ENCODE results near the gene QRFPR.
"Not testable (repeated sequence)": the region's sequence is repeated elsewhere in the genome, so short reads cannot be mapped to it uniquely, and the experiment has no call there.

Gene QRFPR

DNA sequence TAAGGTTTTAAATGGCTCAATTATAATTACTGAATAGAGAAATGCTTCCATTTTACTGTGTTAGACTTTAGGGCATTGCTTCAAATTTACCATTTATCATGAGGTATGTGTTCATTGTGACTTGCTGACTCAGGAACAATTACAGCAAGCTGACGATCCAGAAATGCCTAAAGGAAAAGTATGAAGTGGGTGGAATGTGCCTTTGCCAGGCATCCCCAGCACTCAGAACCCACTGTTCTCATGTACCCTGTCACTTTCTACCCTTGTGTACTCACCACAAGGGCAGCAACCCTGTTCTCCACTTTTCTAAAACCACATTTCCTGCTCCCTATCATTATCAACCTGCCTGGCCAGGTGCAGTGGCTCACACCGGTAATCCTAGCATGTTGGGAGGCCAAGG, 41.5 kb downstream of the QRFPR start:
- no peak for DNase-seq

DNA sequence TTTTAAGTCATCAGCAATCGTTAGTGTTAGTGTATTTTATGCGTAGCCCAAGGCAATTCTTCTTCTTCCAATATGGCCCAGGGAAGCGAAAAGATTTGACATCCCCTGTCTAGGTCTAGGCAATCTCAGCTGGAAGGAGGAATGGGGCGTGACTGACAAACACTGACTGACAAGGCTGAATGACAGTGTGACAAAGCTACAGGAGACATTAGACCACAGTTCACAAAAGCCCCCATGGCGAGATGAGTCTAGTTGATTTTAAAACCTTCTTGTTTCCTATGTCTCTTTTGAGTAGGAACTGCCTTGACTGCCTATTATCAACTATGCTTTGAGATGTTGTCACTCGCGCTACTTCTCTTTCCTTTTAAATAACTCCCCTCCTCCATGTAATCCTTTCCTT, 42.3 kb downstream of the QRFPR start:
- no peak for DNase-seq

- DNase-seq = no peak
These were observed 44.1 kb downstream of the QRFPR start for GRCh38 chr4:121336706-121337105.

GRCh38 chr4:121330180-121330665, 50.6 kb downstream of the QRFPR start:
- no peak for DNase-seq

DNA sequence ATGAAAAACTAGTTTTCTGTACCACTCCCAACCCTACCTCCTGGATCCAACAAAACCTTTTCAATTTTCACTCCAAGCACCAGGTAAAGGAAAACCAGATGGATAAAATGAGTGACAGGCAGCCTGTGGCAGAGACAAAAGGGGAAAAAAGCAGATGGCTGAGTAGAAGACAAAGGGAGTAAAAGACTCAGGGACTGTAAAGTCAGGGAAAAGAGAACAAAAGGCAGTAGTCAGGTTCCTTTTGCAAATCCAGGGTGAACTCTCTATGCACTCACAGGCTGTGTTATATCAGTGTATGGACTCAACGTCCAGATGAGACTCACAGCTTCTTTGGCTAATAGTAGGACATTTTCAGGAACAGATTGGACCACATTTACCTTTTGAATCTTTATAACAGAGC, 54.2 kb downstream of the QRFPR start:
- no peak for DNase-seq

GRCh38 chr4:121324331-121324730, 56.5 kb downstream of the QRFPR start:
- DNase-seq = no peak

DNA sequence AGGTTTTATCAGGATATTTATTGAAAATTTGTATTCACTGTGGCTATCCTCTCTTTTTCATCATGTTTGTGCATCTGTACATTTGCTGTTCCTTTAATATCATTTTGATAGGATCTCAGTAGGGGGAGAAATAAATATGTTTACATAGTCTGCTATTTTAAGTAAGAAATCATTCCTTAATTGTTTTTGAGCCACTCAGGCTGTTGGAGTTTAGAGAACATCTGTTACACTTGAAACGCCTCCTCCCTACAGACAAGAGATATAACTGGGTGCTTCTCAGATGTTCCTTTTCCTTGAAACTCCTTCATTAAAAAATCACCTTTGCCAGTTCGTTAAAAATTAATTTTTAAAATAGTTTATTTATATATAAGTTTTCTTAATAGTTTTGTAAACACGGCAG, 59.4 kb downstream of the QRFPR start:
- DNase-seq = no peak

- no peak for DNase-seq
These were observed 64.7 kb downstream of the QRFPR start for GRCh38 chr4:121316091-121316490.

DNA sequence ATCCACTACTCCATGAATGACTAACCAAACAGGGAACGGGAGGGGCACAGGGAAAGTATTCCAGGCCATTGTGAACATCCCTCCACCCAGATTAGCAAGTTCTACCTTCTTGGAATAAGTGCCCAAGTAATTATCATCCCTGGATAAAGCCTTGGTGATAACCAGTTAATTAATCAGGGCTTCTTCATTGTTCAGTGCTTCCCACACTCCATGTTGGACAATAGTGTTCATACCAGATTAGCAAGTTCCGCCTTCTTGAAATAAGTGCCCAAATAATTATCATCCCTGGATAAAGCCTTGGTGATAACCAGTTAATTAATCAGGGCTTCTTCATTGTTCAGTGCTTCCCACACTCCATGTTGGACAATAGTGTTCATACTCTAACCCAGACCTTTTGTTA, 67.4 kb downstream of the QRFPR start:
- not testable (repeated sequence) for DNase-seq

DNA sequence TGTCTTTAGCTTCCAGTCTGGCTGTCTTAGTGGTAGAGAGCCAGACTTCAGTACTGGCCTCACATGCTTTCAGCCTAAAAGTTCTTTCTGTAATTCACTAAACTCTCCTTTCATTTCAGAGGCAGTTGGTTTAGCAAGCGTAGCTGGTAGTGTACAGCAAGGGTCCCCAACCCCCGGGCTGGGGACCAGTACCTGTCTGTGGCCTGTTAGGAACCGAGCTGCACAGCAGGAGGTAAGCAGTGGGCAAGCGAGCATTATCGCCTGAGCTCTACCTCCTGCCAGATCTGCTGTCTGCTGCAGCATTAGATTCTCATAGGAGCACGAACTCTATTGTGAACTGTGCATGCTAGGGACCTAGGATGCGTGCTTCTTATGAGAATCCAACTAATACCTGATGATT, 72.0 kb downstream of the QRFPR start:
- DNase-seq = no peak

GRCh38 chr4:121308328-121308663, 72.5 kb downstream of the QRFPR start:
- no peak for DNase-seq

DNA sequence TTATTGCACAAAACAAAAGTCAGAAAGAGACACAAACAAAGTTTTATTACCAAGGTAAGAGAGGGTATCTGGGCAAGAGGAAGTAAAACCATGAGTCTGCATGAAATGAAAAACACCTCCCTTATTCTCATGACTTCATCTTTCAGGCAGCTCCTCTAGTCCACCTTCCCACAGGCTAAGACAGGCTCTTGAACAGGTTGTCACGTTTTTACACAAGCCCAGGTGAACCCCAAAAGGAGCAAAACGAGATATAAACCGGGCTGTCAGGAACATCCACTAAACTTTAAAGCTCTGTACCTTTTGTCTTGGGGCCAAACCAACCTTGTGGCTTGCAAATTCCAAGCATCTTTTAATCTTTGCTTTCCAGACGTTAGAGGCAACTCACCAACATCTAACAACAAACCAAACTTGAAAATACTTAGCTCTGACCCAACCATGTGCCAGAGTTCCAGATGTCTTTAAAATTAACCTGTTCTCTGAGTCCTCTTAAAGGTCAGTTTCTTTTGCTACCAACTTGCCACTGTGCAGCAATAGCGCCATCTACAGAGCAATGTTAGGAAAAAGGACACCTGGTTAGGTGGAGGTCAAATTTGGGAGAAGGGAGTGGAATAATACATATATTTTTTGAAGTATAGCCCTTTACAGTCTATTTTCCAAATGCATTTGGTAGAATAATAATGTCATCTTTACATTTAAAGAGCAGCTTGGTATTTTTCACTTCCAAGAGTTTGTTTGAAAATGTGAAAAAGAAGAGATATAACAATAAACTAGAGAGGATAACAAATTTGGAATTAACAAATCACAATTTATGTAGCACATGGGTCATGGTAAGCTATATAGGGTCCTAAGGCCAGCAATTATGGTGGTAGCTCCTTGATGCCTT, 73.1 kb downstream of the QRFPR start:
- peak; percentile 12 for DNase-seq

GRCh38 chr4:121306931-121307330, 73.9 kb downstream of the QRFPR start:
- DNase-seq = no peak

DNA sequence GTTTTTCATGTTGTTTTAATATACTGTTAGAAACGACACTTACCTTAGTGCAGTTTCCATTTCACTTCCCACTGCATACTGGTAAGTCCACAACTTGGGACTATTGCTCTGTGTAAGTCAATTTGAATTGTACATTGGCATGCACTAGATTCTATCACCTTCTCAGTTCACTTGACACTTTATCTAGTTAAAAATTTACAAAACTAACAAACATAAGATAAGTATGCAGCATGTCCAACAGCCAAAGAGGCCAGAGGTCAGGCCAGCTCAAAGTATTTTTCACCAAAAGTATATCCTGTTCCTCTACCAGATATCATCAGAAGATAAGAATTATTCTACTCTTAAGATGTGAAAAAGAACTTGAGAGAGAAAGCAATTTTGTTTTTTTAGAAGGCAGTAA, 75.9 kb downstream of the QRFPR start:
- DNase-seq = no peak

DNA sequence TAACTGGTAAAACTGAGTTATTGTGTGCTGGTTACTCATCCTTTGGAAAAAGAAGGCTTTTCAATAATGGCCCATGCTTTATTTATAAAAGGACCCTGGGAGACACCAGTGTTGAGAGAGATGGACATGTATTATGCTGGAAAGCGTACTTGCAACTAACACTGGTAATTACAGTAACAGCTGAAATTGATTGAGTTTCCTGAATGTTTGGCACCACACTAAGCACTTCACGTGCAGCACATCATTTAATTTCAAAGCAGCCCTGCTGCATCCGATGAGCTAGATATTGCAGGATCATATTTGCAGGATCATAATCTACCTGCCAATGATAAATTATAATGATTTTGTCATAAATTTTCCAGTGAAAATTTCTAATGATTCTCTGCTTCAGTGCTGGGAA, 81.5 kb downstream of the QRFPR start:
- DNase-seq = no peak

DNA sequence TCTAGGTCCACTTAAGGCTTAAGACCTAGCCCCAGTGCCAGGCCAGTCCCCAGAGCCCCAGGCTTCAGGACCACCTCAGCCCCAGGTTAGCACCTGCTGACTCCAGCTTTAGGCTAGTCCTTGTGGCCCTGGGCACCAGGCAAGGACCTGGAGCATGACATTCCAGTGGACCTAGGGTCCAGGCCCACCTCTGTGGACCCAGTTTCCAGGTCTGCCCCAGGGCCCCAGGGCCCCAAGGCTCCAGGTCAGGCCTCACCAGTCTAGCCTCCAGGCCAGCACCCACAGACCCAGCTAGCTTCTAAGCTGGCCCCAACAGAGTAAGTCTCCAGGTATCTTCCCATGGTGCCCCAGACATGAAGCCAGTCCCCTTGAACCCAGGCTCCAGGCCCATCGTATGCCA, 97.5 kb downstream of the QRFPR start:
- DNase-seq = no peak

DNA sequence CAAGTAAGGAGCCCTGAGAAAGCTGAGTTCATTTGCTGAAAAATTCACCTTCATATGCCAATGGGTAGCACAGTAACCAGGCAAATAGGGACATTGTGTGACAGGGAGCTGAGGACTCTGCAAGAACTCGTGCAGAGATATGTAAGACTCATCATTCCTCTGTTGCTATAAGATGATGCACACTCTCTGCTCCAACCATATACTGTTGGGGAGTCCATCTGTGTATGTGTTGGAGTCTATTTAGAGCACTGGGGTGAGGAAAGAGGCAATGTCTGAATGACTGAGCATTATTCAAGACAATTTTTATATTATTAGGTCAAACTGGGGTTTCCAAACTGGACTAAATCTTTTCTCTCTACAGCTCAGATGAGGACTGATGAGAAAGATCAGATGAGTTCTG, 100.4 kb downstream of the QRFPR start:
- DNase-seq = no peak

GRCh38 chr4:121278811-121279368, 101.9 kb downstream of the QRFPR start:
- no peak for DNase-seq
